Fibroblast of skin of left quadriceps (primary cell): ENCODE measurements around the gene NKG7.
"Not testable (repeated sequence)": the region's sequence is repeated elsewhere in the genome, so short reads cannot be mapped to it uniquely, and the experiment has no call there.

ENCODE experiments used
- DNase-seq, 2 experiments: peaks; one replicate each; pipeline ENCODE4 v3.0.0-alpha.2; 2013; ENCODE audit warnings: low read depth in 2 of 2

Gene NKG7, protein sequence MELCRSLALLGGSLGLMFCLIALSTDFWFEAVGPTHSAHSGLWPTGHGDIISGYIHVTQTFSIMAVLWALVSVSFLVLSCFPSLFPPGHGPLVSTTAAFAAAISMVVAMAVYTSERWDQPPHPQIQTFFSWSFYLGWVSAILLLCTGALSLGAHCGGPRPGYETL

DNA sequence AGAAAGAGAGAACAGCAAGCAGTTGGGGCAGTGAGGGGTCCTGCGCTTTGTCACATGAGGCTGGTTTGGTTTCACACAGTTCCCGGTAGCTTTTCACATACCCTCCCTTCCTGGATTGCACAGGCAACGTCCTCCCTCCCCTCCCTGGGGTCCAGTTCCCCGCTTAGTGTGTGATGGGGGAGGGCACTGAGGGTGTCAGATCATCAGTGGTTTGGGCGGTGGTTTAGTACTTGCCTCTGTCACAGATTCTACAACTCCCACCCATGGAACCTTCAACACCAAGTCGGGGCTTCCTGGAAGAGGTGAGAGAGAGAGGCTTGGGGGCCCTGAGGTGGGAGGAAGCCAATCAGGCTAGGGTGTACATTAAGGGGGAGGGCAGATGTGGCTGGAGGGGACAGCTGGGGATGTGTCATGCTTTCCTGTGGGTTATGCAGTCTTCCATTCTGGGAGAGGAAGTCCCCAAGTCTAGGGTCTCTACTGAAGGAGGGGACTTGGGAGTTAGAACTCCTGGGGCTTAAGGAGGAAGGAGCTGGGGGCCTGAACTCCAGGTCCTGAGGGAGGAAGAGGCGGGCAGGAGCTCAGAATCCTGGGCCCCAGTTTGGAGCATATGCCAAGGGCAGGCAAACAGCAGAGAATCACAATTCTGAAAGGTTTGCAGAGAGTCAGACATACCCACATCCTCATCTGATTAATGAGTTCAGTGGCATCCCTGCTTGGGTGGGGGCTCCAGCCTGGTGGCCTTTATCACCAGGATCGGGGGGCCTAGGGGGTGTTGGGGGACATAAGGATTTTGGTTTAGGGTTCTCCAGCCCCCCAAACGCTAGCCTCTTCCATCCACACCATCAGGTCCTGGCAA, at the start of gene NKG7:
TSS of gene NKG7 (minus strand) at position 6 of the 856 bp plus-strand sequence. CDS start 119 bp downstream, outside the sequence.
- no peak for DNase-seq

DNA sequence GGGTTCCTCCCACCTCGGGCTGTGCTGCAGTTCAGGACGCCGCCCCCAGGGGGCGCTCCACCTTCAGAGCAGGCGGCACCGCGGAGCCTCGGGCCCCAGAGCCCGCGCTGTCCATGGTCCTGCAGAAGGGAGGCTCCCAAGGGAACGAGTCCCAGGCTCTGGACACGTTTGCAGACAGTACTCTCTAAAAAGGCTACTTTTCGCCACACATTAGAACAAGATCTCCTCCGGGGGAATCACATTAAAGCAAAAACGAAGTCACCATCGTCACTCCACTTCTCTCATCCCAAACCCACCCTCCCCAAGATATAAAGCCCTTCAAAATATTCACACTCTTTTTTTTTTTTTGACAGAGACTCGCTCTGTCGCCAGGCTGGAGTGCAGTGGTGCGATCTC, 49.6 kb upstream of the NKG7 start:
- peak; percentile 20 to 29 for DNase-seq

DNA sequence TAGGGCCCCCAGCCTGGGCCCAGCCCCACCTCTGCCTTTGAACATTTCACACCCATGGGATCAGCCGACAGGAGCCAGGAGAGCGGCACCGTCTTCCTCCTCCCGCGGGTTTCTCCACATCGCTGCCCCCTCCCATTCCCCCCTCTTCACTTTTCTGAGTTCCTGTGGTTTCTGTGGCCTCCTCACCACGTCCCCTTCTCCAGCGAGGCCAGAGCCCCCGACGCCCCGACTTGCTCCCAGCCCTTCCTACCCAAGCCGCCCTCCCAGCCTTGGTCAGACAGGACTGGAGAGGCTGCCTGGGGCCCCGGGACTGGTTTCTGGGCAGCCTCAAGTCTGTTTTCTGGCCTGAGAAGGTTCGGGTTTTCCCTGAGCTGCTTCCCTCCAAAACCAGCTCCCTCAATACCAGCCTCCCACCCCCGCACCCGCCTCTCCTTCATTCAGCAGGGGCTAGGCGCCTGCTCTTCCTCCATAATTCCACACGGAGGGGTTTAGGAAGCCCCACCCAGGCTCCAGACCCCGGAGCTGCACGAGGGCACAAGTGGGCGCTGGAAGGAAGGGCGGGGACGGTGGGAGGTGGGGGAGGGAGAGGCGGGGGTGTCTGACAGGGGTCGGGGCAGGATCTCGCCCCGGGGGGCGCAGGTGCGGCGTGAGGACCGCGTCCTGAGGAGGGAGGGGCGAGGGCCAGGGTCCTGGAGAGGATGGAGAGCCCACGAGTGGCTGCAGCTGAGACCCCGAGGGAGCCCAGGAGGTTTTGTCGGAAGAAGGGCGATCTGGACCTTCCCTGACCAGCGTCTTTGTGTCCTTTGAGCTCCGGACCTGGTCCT, 49.0 kb upstream of the NKG7 start:
- no peak for DNase-seq

DNA sequence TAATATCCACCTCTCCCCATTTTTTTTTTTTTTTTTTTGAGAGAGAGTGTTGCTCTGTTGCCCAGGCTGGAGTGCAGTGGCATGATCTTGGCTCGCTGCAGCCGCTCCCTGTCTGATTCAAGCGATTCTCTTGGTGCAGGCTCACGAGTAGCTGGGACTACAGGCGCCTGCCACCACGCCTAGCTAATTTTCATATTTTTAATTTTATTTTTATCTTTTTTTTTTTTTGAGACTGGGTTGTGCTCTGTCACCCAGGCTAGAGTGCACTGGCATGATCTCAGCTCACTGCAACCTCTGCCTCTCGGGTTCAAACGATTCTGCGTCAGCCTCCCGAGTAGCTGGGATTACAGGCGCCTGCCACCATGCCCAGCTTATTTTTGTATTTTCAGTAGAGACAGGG, 48.1 kb upstream of the NKG7 start:
- DNase-seq, result not testable (repeated sequence)

DNA sequence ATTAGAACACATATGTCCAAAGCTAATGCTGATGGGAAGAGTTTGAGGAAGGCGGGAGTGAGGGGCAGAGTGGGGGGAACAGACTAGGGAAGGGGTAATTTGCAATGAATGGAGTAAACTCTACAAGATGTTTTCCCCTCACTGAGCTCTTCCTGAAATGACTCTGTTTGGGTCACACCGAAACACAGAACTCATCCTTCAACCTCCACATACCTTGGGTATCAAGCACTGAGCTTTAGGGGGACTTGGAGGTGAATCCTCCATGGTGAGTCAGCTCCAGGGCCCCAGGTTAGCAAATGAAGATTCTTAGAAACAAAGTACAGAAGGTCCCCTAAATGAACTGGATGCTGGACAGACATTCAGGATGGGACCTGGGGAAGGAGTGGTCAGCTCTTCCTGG, 46.3 kb upstream of the NKG7 start:
- DNase-seq, result no peak

DNA sequence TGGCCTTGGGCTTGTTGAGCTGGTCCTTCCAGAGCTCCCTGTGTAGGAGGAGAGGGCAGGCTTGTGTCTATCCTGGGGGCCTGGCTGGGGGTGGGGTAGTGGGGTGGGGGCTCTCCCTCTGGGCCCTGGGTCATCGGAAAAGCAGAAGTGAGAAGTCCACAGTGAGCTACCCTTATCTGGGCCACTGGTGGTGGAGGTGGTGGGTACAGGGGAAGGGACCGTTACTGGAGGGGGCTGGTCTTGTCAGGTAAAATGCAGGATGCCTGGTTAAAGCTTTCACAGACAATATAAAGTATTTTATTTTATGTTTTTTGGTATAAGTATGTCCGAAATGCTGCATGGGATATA, 45.3 kb upstream of the NKG7 start:
- DNase-seq, result no peak

DNA sequence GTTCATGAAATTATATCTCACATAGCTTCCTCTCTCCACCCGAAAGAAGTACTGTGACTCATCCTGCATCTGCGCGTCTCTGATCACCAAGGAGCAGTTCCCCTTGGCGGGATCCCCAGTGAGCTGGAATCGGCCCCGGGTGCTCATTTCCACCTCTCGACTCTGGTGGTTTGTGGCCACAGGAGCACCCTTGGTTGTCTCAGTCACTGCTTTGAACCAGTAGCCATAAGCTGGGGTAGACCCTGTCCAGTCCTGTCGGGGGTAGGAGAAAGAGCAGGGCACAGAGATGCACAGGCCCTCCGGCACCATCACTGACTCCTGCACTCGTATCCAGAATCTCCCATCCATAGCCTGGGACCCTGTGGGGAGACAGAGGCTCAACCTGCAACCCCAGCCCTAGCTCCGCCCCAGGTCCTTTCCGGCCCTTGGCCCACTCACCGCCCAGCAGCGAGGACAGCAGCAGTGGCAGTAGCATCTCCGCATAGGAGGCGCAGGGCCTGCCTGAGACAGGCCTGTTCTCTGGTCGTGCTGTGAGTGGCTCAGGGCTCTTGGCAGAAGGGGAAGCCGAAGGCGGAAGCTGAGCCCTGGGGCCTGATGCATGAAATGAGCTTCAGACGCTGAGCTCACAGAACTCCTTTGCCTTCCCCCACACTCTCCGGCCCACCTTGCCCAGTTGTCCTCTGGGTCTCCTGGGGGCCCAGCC, 44.8 kb upstream of the NKG7 start, which contains the start of gene SIGLEC10:
TSS of gene SIGLEC10 (minus strand) at position 536 of the 703 bp plus-strand sequence. CDS start at position 475, 61 bp downstream.
- DNase-seq, result no peak

DNA sequence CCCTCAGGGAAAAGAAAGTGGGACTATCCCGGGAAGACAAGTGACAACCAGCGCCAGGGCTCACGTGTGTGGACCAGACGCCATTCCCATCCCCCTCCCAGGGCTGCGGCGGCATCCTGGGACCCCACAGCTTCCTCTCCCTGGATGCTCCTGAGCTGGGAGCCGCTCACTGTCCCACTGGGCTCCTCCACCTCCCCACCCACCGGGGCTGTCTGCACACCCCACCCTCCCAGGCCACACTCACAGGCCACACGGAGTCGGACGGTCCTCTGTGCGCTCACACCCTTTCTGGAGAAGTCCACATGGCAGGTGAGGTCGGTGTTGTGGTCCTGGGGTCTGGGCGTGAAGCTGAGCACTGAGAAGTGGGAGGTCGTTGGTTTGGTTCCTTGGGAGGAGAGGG, 44.0 kb upstream of the NKG7 start:
- not testable (repeated sequence) for DNase-seq

DNA sequence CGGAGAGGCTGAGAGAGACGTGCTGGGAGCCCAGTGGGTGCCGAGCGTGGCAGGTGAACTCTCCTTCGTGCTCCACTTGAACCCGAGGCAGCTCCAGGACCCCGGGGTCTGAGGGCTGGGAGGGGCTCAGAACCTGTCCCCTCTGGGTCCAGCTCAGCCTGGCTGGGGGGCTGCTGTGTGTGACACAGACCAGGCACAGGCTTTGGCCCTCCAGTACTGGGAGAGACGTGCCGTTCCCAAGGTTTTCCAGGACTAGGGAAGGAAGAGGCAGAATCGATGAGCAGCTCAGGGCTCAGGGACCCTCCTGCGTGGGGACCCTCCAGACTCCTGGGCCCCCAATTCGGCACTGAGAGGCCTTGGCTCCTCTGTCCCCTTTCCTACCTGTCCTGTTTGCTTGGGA, 42.7 kb upstream of the NKG7 start:
- no peak for DNase-seq

DNA sequence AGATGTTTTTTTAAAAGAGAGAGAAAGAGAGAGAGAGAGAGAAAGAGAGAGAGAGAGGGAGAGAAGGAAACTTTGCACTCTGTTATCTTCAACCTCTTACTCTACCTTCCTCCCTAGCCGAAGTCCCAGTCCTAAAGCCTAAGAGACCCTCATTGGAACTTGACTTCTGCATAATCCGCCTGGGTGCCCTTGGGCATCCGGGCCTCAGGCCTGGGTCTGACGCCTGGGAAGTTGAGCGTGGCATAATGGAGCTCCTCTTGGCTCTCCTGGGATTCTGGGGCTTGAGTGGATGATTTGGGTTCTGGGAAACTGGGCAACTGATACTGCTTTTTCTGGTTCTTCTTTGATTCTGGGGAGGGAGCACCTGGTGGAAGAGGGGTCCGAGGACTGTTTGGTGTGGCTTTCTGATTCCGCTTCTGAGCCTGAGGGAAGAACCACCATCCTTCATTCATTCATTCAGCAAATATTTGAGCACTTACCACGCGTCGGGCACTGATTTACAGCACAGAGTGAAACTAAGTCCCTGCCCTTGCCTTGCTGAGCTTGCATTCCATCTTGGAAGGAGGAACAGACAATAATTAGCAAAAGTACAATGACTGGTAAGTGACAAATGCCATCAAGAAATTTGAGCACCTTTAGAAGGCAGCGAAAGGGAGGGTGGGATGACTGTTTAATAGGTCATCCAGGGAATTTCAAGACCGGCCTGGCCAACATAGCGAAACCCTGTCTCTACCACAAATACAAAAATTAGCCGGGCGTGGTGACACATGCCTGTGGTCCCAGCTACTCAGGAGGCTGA, 38.7 kb upstream of the NKG7 start:
- no peak for DNase-seq

DNA sequence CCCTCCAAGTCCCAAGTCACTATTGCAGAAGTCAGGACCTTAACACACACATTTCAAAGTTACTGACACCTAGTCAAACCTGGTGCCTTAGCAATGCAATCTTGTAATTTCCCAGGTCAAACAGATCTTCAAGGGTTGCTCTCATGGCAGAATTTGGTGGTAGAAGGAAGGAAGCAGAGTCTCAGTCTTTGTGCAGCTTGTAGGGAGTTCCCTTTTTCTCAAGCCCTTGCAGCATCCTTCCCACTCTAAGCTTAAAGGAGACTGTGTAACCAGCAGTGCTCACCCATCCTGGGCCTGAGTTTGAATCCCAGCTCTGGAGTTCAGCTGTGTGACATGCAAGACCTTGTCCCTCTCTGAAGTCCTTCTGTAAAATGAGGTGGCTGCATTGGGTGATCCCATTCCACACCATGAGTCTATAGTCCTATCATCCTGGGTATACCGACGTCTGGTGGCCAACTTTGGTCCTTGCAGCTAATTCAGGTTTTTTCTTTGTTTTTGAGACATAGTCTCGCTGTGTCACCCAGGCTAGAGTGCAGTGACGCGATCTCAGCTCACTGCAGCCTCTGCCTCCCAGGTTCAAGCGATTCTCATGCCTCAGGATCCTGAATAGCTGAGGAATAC, 35.2 kb upstream of the NKG7 start:
- DNase-seq, result no peak

DNA sequence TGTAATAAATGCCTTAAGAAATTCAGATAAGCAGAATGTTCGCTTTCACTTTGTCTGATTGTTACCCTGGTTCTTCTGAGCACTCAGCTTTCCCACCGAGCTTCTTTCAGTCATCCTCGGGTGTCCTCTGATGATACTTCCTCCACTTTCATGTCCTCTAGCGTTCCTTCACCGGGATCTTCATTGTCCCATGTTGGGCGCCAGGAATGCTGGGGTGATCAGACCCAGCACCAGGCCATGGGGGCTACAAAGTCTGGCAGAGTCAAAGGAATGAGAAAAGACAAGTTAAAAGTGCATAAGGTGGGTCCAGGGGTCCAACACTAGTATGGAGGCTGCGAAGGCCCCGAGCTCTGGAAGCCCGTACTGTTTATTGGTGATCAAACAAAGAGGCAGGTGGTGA, 29.7 kb upstream of the NKG7 start:
- DNase-seq, result no peak

DNA sequence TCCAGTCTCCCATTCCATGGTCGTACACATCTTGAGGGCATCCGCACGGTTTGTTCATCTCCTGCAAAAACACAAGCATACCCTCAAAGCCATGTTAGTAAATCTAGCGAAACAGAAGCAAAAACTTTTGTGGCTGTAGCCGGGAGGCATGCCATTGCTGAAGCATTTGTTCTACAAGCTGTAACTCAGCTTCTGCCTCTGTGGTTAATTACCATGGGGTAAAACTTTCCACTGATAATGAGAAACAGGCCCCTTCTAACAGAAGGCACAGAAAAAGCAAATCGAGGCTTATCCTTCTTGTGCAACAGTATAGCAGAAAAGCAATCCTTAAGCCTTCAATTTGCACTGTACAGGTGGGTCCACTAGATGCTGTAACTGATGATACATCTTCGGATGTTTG, 27.5 kb upstream of the NKG7 start:
- DNase-seq, result not testable (repeated sequence)

DNA sequence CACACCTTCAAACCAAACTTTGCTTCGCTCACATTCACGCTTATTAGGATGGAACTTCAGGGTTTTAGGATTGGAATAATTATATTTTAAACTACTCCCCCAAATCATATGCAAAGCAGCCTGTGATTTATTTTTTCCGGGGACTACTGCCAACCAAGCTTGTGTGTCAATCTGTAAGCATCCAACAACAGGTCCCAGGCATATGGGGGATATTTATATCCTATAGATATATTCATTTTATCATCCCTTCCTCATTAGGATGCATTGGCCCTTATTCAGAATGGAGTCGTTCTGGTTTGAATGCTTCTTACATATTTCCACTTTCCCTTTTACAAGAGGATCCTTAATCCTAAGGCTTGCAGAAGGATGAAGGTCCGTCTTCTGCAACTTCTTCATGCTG, 26.8 kb upstream of the NKG7 start:
- no peak for DNase-seq

DNA sequence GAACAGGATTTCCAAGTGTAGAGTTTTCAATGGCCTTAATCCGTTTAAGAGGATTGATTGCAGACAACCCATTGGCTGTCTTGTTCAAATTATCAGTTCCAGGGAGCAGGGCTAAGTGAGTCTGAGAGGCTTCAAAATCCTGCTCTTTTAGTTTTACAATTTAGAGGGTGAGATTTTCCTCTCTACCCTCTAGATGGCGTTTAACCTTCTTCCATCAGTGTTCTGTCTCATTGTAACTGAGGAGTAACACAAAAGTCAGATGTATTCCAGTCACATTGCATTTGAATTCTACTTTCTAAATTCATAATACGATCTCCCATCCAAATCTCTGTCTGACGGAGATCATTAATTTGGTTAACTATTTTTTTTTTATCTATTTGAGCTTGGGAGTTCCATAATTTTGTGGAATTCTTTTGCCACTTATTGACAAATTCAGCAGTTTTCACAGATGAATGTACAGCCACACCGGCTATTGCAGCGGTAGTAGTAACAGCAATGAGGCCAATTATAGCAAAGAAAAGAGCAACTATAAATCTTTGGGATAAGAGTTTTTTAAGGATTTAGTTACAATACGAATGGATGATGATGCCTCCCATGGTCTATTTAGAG, 25.7 kb upstream of the NKG7 start:
- no peak for DNase-seq

DNA sequence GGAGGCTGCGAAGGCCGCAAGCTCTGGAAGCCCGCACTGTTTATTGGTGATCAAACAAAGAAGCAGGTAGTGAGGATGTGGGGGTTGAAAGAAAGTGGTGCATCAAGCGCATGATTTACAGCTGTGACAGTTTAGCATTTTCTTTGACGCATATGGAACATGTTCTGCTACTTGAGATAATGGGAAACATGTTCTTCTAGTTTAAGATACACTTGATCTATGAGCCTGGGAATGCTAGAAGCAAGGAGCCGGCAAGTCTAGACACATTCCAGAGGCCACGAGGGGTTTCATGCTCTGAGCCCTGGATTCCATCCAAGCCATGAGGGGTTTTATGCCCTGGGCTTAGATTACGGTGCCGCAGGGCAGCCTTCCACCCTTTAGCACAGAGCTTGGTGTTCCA, 25.0 kb upstream of the NKG7 start:
- DNase-seq, result peak; percentile 7 to 12

DNA sequence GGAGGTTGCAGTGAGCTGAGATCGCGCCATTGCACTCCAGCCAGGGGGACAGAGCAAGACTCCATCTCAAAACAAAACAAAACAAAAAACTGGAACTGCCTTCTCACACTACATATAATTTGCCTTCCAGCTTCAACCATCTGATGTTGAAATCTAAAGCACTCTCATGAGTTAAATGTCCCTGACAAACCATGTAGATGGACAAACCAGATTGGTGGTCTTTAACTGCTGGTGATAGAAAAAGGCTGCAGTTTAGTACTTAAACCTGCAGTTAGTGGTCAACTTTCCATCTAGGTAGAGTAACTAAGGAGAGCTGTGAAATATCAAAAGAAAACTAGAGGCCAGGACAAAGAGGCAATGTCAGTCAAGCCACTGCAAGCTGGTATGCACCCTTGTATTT, 23.7 kb upstream of the NKG7 start:
- no peak for DNase-seq

DNA sequence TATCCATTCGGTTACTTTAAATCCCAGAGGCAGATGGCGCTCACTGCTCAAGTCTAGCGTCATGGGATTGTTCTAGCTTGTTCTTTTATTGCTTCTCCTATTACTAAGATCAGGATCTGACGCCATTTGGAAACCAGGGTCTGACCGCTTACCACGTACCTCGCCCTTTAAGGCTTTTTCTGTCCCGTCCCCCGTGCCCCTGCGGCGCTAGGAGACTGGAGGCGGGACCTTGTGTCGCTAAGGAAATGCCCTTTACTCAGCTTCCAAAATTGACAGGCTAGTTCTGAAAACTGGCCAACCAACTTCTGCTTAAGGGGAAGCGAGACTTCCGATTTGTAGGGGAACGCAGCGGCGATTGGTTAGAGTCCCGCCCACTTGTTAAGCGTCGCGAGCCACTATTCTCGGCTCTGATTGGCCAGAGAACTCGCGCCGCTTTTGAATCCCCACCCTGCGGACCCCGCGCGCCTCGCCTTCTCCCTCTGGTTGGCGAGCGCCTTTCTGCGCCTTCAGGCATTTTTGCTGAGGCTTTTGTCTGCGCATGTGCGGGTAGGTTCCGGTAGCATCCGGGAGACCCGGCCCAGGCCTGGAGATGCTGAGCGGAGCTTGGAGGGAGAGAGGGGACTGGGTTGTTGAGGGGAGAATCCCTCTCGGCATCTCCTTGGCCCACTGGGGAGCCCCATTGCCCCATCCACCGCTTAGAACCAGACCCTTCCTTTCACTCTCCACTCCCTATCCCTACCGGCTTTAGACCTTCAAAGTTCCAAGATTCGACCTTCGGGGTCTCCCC, 21.8 kb upstream of the NKG7 start:
- DNase-seq, result peak; percentile 96 to 97

DNA sequence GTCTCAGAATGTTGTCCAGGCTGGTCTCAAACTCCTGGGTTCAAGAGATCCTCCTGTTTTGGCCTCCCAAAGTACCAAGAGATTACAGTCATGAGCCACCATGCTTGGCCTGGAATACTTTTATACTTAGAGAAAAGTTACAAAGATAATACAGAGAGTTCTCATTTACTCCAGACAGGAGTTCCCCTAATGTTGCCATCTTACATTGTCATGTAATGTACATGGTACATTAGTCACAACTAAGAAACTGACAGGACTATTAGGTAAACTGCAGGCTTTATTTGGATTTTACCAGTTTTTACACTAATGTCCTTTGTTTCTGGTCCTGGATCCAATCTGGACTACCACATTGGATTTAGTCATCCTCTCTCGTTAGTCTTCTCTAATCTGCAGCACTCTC, 20.2 kb upstream of the NKG7 start:
- DNase-seq, result no peak
